ENCODE data around the gene SLTM.
"Not testable (repeated sequence)": the region's sequence is repeated elsewhere in the genome, so short reads cannot be mapped to it uniquely, and the experiment has no call there.

SLTM gene

GRCh38 chr15:58875343-58875742, 58.1 kb downstream of the SLTM start:
- DNase-seq, result no peak

GRCh38 chr15:58873267-58873666, 60.2 kb downstream of the SLTM start:
- no peak for DNase-seq

DNA sequence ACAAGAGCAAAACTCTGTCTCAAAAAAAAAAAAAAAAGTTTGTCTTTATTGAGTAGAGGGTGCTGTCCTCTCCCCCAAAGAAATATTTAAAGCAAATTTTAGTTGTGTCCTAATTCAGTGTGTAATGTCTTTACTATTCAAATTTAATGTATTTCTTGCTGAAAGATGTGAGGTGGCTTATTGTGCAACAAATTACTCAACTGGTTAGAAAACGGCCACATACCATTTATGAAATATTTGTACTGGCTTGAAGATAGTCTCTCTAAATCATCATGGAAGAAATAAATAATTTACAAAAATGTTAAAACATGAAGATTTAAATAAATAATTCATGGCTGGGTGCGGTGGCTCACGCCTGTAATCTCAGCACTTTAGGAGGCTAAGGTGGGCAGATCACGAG, 63.0 kb downstream of the SLTM start:
- no peak for DNase-seq

DNA sequence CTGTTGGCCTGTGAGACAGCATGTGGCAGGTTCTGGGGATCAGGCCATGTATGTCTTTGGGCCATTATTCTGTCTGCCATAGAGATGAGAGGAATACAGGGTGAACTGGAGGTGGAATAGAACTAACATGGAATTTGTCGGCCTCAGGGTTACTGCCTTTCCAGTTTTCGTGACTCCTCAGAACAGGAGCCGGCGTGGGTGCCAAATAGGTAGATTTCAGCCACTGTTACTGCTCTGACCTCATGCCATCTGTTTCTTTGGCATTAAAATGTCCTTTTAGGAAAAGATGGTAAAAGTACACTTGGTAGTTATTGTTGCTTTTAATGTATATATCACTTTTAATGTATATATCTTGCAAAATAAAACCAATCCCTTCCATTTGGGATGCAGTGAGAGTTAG, 65.6 kb downstream of the SLTM start:
- DNase-seq, result no peak

DNA sequence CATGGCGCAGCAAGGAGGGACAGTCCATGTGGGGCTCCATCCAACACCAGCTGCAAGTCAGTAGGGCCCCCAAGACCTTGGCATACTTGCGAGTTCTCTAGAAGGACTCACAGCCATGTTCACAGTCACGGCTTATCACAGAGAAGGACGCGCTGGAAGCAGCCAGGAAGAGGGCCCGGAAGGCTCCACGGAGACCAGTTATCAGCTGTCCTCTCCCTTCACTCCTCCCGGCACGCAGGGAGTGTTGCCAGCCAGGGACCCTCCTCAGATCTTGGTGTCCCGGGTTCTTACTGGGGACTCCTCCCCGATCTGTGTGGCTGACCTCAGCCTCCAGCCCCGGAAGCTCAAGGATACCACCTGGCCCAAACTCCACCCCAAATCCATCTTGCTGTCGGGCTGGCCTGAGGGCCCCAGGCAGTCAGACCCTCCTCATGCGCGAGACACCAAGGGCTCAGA, 68.0 kb downstream of the SLTM start:
- DNase-seq, result no peak

GRCh38 chr15:58864602-58865424, 68.7 kb downstream of the SLTM start:
- no peak for DNase-seq

DNA sequence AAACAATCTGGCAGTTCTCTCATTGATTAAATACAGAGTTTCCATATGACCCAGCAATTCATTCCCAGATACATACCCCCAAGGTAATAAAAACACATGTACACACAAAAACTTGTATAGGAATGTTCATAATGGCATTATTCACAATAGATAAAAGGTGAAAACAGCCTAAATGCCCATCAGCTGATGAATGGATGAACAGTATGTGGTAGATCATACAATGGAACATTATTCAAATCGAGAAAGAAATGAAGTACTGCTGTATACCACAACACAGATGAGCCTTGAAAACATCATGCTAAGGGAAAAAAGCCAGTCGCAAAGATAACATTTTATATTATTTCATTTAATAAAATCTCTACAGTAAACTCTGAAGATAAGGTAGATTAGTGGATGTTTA, 71.2 kb downstream of the SLTM start:
- DNase-seq, result no peak

GRCh38 chr15:58856621-58857020, 76.9 kb downstream of the SLTM start:
- DNase-seq, result not testable (repeated sequence)

- no peak for DNase-seq
Measured at GRCh38 chr15:58856086-58856485, 77.4 kb downstream of the SLTM start.

DNA sequence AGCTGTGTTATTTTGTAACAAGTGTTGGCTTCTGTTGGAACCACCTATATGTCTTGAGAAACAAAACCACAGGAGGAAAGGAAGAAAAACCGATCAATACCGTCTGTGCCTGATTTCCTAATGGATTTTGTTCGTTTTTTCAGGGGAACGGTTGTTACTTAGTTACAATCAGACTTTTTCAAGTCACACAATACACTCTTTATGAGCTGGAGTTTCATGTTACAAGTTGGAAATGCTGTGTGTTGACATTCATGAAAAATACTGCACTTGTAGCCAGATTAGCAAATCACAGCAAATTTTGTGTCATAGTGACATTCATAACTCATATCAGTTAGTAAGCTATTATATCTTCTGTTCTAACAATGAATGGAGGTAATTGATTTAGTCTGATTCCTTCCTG, 78.9 kb downstream of the SLTM start:
- no peak for DNase-seq

DNA sequence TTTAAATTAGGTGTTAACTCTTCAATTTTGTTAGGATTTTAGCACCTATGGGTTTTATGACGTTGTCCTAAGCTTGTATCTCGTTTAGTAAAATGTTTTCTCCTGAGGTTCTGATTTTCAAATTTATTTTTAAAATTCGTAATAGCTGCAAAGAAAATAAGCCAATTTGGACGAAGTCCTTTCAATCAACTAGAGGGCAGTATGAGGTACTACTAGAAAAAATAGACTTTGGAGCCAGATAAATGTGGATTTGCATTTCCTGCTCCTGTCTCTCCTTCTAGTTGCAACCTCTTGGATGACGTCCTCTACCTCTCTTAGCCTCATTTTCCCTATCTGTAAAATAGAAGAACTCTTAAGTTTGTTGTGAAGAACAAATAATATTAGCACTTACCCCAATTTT, 81.1 kb downstream of the SLTM start:
- DNase-seq, result no peak

GRCh38 chr15:58851205-58851604, 82.3 kb downstream of the SLTM start:
- not testable (repeated sequence) for DNase-seq

- no peak for DNase-seq
Measured at GRCh38 chr15:58842713-58843396, 90.6 kb downstream of the SLTM start.

DNA sequence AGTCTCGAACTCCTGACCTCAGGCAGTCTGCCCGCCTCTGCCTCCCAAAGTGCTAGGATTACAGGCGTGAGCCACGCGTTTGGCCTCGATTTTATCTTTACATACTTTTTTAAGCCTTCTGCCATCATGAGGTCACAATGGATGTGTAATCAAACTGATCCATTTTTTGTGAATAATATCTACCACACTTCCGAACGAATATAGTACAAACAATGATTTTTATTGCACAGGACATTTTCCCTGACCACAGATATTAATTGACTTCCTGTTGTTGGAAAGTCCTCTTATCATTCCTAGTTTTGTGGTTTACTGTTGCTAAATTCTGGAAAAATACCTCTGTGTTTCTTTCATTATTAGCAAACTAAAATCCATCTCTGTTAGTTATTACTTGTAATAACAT, 93.4 kb downstream of the SLTM start:
- no peak for DNase-seq

GRCh38 chr15:58839485-58839884, 94.0 kb downstream of the SLTM start:
- DNase-seq, result no peak

DNA sequence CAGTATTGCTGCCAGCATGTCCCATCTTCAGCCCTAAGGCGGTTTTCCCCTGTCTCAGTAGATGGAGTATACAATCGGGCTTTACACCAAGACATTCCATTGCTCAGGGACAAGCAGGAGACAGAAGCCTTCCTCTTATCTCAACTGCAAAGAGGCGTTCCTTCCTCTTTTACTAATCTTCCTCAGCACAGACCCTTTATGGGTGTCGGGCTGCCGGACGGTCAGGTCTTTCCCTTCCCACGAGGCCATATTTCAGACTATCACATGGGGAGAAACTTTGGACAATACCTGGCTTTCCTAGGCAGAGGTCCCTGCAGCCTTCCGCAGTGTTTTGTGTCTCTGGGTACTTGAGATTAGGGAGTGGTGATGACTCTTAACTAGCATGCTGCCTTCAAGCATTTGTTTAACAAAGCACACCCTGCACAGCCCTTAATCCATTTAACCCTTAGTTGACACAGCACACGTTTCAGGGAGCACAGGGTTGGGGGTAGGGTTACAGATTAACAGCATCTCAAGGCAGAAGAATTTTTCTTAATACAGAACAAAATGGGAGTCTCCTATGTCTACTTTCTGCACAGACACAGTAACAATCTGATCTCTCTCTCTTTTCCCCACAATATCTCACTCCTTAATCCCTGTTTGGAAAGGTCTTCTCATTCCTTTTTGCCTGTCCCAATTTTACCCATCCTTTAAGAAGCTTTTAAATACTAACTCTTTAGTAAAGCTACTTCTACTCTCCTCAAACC, 99.6 kb downstream of the SLTM start:
- not testable (repeated sequence) for DNase-seq

- DNase-seq, result no peak
Measured at GRCh38 chr15:58830556-58830955, 102.9 kb downstream of the SLTM start.

All from NCI-H1105 treated with DMSO at 0.1 percent for 48 hours (cell line).